GM12873 (cell line): Measurements from ENCODE around the gene ELAVL3.

Experiments used
- CTCF ChIP-seq: IDR thresholded peaks from 2 replicates; pipeline ENCODE4 v1.5.1; 2012; ENCODE audit warnings: low read depth, mild to moderate bottlenecking, moderate library complexity, low read length, control low read depth; ENCODE audit not compliant: insufficient read depth; ENCODE audit errors: missing control alignments

The ELAVL3 gene

GRCh38 chr19:11480715-11481533 lies at the start of gene ELAVL3:
ELAVL3 (minus strand) TSS chr19:11481046; CDS start chr19:11480608, 438 bp downstream.
- TF ChIP-seq CTCF, result no peak

GRCh38 chr19:11530432-11530831 lies 49.6 kb upstream of the ELAVL3 start:
- TF ChIP-seq CTCF, result peak; percentile 25

- TF ChIP-seq CTCF, result no peak
Observed at GRCh38 chr19:11528551-11529341, 47.9 kb upstream of the ELAVL3 start, which contains the start of gene ECSIT. ECSIT (minus strand) TSS chr19:11529134; CDS start chr19:11519170, 9,964 bp downstream.

- no peak for TF ChIP-seq CTCF
Observed at GRCh38 chr19:11519138-11519537, 38.3 kb upstream of the ELAVL3 start.

- no peak for TF ChIP-seq CTCF
Observed at GRCh38 chr19:11513946-11514345, 33.1 kb upstream of the ELAVL3 start.

- TF ChIP-seq CTCF, result no peak
Observed at GRCh38 chr19:11510444-11510843, 29.6 kb upstream of the ELAVL3 start.

GRCh38 chr19:11507370-11508078 lies 26.7 kb upstream of the ELAVL3 start:
- TF ChIP-seq CTCF, result no peak
